ENCODE data around the gene BAZ2B. TPM values are rescaled to one million over a fixed set of nuclear protein-coding genes. Genes with fewer than 3 reads are reported as not detected.

BAZ2B gene
- total RNA-seq, 1 experiment from 2014 or later: 19.9 TPM

DNA sequence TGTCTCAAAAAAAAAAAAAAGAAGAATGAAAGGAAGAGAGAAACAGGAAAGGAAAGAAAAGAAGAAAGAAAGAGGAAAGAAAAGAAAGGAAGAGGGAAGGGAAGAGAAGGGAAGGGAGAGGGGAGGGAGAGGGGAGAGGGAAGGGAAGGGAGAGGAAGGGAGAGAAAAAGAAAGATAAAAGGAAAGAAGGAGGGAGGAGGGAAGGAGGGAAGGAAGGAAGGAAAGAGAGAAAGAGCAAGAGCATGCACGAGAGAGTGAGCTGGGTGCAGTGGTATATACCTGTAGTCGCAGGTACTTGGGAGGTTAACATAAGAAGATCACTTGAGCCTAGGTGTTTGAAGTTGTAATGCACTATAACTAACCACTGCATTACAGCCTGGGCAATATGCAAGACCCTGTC lies 6.6 kb upstream of the BAZ2B start:
- ChIA-PET POLR2A (no interaction called here), CTCF (no interaction called here), RAD21 (ENCODE audit: low non-redundant PET in 1 of 2, low total read pairs in 2 of 2, uncharacterized antibody in 2 of 2, unreplicated experiment in 2 of 2) (no interaction called here)
- Histone ChIP-seq H3K79me2 (ENCODE audit: insufficient read depth, low read length) (no peaks in the 10 kb centered on the region), H3K36me3 (ENCODE audit: control insufficient read depth in 1 of 2, insufficient read depth in 2 of 2, low read length in 2 of 2) (no peaks in the 10 kb centered on the region), H3K4me2 (ENCODE audit: low read length) (no peak overlapping the region), H3K27me3 (ENCODE audit: insufficient read depth, low read length) (no peaks in the 10 kb centered on the region), H3K27ac (ENCODE audit: low read depth, low read length) (no peak overlapping the region), H4K20me1 (ENCODE audit: insufficient read depth) (no peaks in the 10 kb centered on the region), H3K9me3 (ENCODE audit: control insufficient read depth in 1 of 2, insufficient read depth in 1 of 2, low read depth in 1 of 2, low read length in 2 of 2) (no peaks in the 10 kb centered on the region), H3K9me2 (ENCODE audit: insufficient read depth) (peaks cover 4% of the 10 kb centered on the region; the same call in 1 of the 2 replicates), H3K4me1 (ENCODE audit: control insufficient read depth in 1 of 2, insufficient read depth in 2 of 2, low read length in 2 of 2) (no peaks in the 10 kb centered on the region), H3K4me3 (replicated peaks in 1 of 2; ENCODE audit: low read depth in 1 of 2, low read length in 2 of 2) (no peak overlapping the region), H2AFZ (ENCODE audit: low read depth, low read length, poor library complexity, severe bottlenecking) (no peak overlapping the region), H3K9ac (ENCODE audit: low read length) (no peak overlapping the region)
- ATAC-seq (no peak), DNase-seq (ENCODE audit: low read depth, low spot score) (no peak)
- TF ChIP-seq EGR1 (IDR thresholded peaks at IDR 0.05; ENCODE audit: low read depth) (no peak), SP1 (IDR thresholded peaks at IDR 0.05; ENCODE audit: low read depth) (no peak), EZH2 (IDR thresholded peaks at IDR 0.05) (no peak), SRF (IDR thresholded peaks at IDR 0.05; ENCODE audit: low read depth) (no peak)
- TF ChIP-seq, protein P1, sequence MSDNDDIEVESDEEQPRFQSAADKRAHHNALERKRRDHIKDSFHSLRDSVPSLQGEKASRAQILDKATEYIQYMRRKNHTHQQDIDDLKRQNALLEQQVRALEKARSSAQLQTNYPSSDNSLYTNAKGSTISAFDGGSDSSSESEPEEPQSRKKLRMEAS (IDR thresholded peaks at IDR 0.05): no peak
- TF ChIP-seq, protein P2, sequence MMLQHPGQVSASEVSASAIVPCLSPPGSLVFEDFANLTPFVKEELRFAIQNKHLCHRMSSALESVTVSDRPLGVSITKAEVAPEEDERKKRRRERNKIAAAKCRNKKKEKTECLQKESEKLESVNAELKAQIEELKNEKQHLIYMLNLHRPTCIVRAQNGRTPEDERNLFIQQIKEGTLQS (IDR thresholded peaks at IDR 0.05): no peak
- no TSS peak for BruUV-seq (replicated peaks)
- intact Hi-C loops (cut with micrococcal nuclease): no loop called here

DNA sequence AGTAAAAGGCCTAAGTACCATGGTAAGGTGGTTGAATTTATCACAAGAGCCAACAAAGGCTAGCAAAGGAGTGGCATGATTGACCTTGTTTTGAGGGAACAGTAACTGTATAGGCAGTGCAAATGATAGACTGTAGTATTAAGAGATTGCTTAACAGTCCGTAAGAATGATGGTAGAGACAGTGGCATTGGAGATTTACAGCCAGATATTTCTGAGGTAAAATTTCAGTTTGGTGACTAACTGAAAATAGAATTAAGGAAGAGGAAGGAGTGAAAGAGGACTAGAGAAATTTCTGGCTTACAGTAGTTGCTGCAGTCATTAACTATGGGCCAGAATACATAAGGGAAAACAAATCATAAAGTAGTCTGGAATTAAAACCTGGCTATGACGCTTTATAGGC lies 4.4 kb upstream of the BAZ2B start:
- no TSS peak for BruUV-seq (replicated peaks)
- H3K27me3 ChIP-seq (ENCODE audit: insufficient read depth, low read length): no peaks in the 10 kb centered on the region
- no peak overlapping the region for H3K27ac ChIP-seq (ENCODE audit: low read depth, low read length)
- intact Hi-C loops (cut with micrococcal nuclease): no loop called here
- H3K9me2 ChIP-seq (ENCODE audit: insufficient read depth): peaks cover 4% of the 10 kb centered on the region; the same call in 1 of the 2 replicates
- ATAC-seq (no peak), DNase-seq (ENCODE audit: low read depth, low spot score) (no peak)
- no peak overlapping the region for H3K9ac ChIP-seq (ENCODE audit: low read length)
- H3K9me3 ChIP-seq (ENCODE audit: control insufficient read depth in 1 of 2, insufficient read depth in 1 of 2, low read depth in 1 of 2, low read length in 2 of 2): no peaks in the 10 kb centered on the region
- no peak overlapping the region for H3K4me2 ChIP-seq (ENCODE audit: low read length)
- H4K20me1 ChIP-seq (ENCODE audit: insufficient read depth): no peaks in the 10 kb centered on the region
- ChIA-PET POLR2A (no interaction called here), RAD21 (ENCODE audit: low non-redundant PET in 1 of 2, low total read pairs in 2 of 2, uncharacterized antibody in 2 of 2, unreplicated experiment in 2 of 2) (interaction anchor here in 1 of 2 experiments (0.6 kb wide), 1 partner anchor 71 kb away, joined by 4 read pairs; no protein-coding TSS in a partner anchor), CTCF (no interaction called here)
- H3K4me1 ChIP-seq (ENCODE audit: control insufficient read depth in 1 of 2, insufficient read depth in 2 of 2, low read length in 2 of 2): peaks cover 0 to 7% of the 10 kb centered on the region in 2 experiments; a peak in 2 of 4 replicates
- H3K4me3 ChIP-seq (replicated peaks in 1 of 2; ENCODE audit: low read depth in 1 of 2, low read length in 2 of 2): no peak overlapping the region
- no peaks in the 10 kb centered on the region for H3K36me3 ChIP-seq (ENCODE audit: control insufficient read depth in 1 of 2, insufficient read depth in 2 of 2, low read length in 2 of 2)
- no peaks in the 10 kb centered on the region for H3K79me2 ChIP-seq (ENCODE audit: insufficient read depth, low read length)
- no peak overlapping the region for H2AFZ ChIP-seq (ENCODE audit: low read depth, low read length, poor library complexity, severe bottlenecking)
- TF ChIP-seq SIN3A (IDR thresholded peaks at IDR 0.05; ENCODE audit: low read depth) (no peak), SP1 (IDR thresholded peaks at IDR 0.05; ENCODE audit: low read depth) (no peak), JUND (IDR thresholded peaks at IDR 0.05) (no peak), EZH2phosphoT487 (IDR thresholded peaks at IDR 0.05; ENCODE audit: borderline replicate concordance) (no peak), POLR2A (IDR thresholded peaks at IDR 0.05; ENCODE audit: borderline replicate concordance, extremely low read depth, insufficient read depth, insufficient read length) (no peak), ELF1 (IDR thresholded peaks at IDR 0.05; ENCODE audit: borderline replicate concordance, low read depth) (no peak), RAD21 (IDR thresholded peaks at IDR 0.05; ENCODE audit: low read depth) (no peak), ZNF274 (IDR thresholded peaks at IDR 0.05; ENCODE audit: low read depth, low read length) (no peak), CBX3 (IDR thresholded peaks at IDR 0.05; ENCODE audit: low read depth) (no peak), FOSL1 (IDR thresholded peaks at IDR 0.05; ENCODE audit: low read depth) (no peak), TCF7L2 (IDR thresholded peaks at IDR 0.05; ENCODE audit: borderline replicate concordance, extremely low read depth, insufficient read depth, insufficient read length) (no peak), EZH2 (IDR thresholded peaks at IDR 0.05) (no peak), POLR2AphosphoS5 (IDR thresholded peaks at IDR 0.05; ENCODE audit: low read depth, low read length) (no peak), SRF (IDR thresholded peaks at IDR 0.05; ENCODE audit: low read depth) (no peak)
- TF ChIP-seq, protein P3, sequence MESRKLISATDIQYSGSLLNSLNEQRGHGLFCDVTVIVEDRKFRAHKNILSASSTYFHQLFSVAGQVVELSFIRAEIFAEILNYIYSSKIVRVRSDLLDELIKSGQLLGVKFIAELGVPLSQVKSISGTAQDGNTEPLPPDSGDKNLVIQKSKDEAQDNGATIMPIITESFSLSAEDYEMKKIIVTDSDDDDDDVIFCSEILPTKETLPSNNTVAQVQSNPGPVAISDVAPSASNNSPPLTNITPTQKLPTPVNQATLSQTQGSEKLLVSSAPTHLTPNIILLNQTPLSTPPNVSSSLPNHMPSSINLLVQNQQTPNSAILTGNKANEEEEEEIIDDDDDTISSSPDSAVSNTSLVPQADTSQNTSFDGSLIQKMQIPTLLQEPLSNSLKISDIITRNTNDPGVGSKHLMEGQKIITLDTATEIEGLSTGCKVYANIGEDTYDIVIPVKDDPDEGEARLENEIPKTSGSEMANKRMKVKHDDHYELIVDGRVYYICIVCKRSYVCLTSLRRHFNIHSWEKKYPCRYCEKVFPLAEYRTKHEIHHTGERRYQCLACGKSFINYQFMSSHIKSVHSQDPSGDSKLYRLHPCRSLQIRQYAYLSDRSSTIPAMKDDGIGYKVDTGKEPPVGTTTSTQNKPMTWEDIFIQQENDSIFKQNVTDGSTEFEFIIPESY (IDR thresholded peaks at IDR 0.05; ENCODE audit: extremely low read depth, insufficient replicate concordance, low read length): no peak
- TF ChIP-seq, protein P4, sequence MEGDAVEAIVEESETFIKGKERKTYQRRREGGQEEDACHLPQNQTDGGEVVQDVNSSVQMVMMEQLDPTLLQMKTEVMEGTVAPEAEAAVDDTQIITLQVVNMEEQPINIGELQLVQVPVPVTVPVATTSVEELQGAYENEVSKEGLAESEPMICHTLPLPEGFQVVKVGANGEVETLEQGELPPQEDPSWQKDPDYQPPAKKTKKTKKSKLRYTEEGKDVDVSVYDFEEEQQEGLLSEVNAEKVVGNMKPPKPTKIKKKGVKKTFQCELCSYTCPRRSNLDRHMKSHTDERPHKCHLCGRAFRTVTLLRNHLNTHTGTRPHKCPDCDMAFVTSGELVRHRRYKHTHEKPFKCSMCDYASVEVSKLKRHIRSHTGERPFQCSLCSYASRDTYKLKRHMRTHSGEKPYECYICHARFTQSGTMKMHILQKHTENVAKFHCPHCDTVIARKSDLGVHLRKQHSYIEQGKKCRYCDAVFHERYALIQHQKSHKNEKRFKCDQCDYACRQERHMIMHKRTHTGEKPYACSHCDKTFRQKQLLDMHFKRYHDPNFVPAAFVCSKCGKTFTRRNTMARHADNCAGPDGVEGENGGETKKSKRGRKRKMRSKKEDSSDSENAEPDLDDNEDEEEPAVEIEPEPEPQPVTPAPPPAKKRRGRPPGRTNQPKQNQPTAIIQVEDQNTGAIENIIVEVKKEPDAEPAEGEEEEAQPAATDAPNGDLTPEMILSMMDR (IDR thresholded peaks at IDR 0.05 in 2 of 3, conservative IDR thresholded peaks at IDR 0.05 in 1 of 3; ENCODE audit: borderline replicate concordance in 1 of 3, insufficient read depth in 1 of 3, low read depth in 2 of 3, low read length in 2 of 3): no peak
